H9 (cell line): Measurements from ENCODE around the gene NFE2L2. TPM values are rescaled to one million over a fixed set of nuclear protein-coding genes. Genes with fewer than 3 reads are reported as not detected.

Experiments used
- DNase-seq: peaks from one replicate; pipeline ENCODE4 v3.0.0-alpha.2; 2017
- H2AFZ ChIP-seq: one replicate; pipeline ENCODE4 v1.6.1; 2013; ENCODE audit warnings: mild to moderate bottlenecking, low read length, control low read depth, moderate library complexity
- H2AK5ac ChIP-seq: 2 replicates; pipeline ENCODE4 v1.6.1; 2013; ENCODE audit warnings: low read length, control low read depth, mixed read lengths; ENCODE audit not compliant: insufficient read length
- H2BK120ac ChIP-seq: one replicate; pipeline ENCODE4 v1.6.1; 2013; ENCODE audit warnings: low read depth, mild to moderate bottlenecking, low read length, control low read depth, inconsistent platforms; ENCODE audit not compliant: poor library complexity, severe bottlenecking
- H2BK12ac ChIP-seq: 2 replicates; pipeline ENCODE4 v1.6.1; 2013; ENCODE audit warnings: low read length, control low read depth, mixed read lengths, low read depth; ENCODE audit not compliant: insufficient read length
- H2BK15ac ChIP-seq: 2 replicates; pipeline ENCODE4 v1.6.1; 2013; ENCODE audit warnings: low read depth, low read length, control low read depth
- H2BK20ac ChIP-seq: one replicate; pipeline ENCODE4 v1.6.1; 2013; ENCODE audit warnings: low read depth, mild to moderate bottlenecking, low read length, control low read depth, inconsistent platforms; ENCODE audit not compliant: poor library complexity, severe bottlenecking
- H2BK5ac ChIP-seq: 2 replicates; pipeline ENCODE4 v1.6.1; 2013; ENCODE audit warnings: low read length, control low read depth, mixed read lengths; ENCODE audit not compliant: insufficient read length
- H3K14ac ChIP-seq: 2 replicates; pipeline ENCODE4 v1.6.1; 2013; ENCODE audit warnings: low read length, control low read depth; ENCODE audit not compliant: insufficient read depth
- H3K18ac ChIP-seq: 2 replicates; pipeline ENCODE4 v1.6.1; 2013; ENCODE audit warnings: low read depth, mild to moderate bottlenecking, mixed read lengths, low read length, control low read depth; ENCODE audit not compliant: insufficient read length
- H3K23ac ChIP-seq: 2 replicates; pipeline ENCODE4 v1.6.1; 2013; ENCODE audit warnings: low read length, control low read depth, mixed read lengths, low read depth; ENCODE audit not compliant: insufficient read length
- H3K23me2 ChIP-seq: 2 replicates; pipeline ENCODE4 v1.6.1; 2013; ENCODE audit warnings: low read depth, mild to moderate bottlenecking, mixed read lengths, low read length, control low read depth; ENCODE audit not compliant: insufficient read length, poor library complexity, severe bottlenecking
- H3K27ac ChIP-seq: 2 replicates; pipeline ENCODE4 v1.5.1; 2013; ENCODE audit warnings: low read length, control low read depth, mixed read lengths, low read depth; ENCODE audit not compliant: insufficient read length
- H3K27me3 ChIP-seq: 2 replicates; pipeline ENCODE4 v1.6.1; 2013; ENCODE audit warnings: low read length, control low read depth, inconsistent platforms; ENCODE audit not compliant: insufficient read depth
- H3K4ac ChIP-seq: 2 replicates; pipeline ENCODE4 v1.6.1; 2013; ENCODE audit warnings: low read depth, mild to moderate bottlenecking, control low read depth, inconsistent platforms, low read length, moderate library complexity
- H3K4me1 ChIP-seq: 2 replicates; pipeline ENCODE4 v1.6.1; 2013; ENCODE audit warnings: low read length, control low read depth, inconsistent platforms; ENCODE audit not compliant: insufficient read depth
- H3K4me2 ChIP-seq: 2 replicates; pipeline ENCODE4 v1.6.1; 2013; ENCODE audit warnings: low read length, control low read depth, mixed read lengths; ENCODE audit not compliant: insufficient read length, insufficient read depth
- H3K56ac ChIP-seq: 2 replicates; pipeline ENCODE4 v1.6.1; 2013; ENCODE audit warnings: low read depth, mild to moderate bottlenecking, mixed read lengths, low read length, control low read depth; ENCODE audit not compliant: insufficient read length
- H3K79me1 ChIP-seq: 2 replicates; pipeline ENCODE4 v1.6.1; 2013; ENCODE audit warnings: low read depth, mild to moderate bottlenecking, moderate library complexity, low read length, control low read depth, inconsistent platforms; ENCODE audit not compliant: insufficient read depth, poor library complexity, severe bottlenecking
- H3K79me2 ChIP-seq: 2 replicates; pipeline ENCODE4 v1.6.1; 2013; ENCODE audit warnings: low read length, control low read depth, inconsistent platforms; ENCODE audit not compliant: insufficient read depth
- H3K9ac ChIP-seq: 2 replicates; pipeline ENCODE4 v1.6.1; 2013; ENCODE audit warnings: low read length, control low read depth, mixed read lengths; ENCODE audit not compliant: insufficient read length; ENCODE audit errors: extremely low read depth
- H3K9me3 ChIP-seq: one replicate; pipeline ENCODE4 v1.6.1; 2013; ENCODE audit warnings: low read depth, low read length, inconsistent platforms; ENCODE audit not compliant: control insufficient read depth
- H3T11ph ChIP-seq: one replicate; pipeline ENCODE4 v1.6.1; 2013; ENCODE audit warnings: mild to moderate bottlenecking, low read length, control low read depth, inconsistent platforms
- H4K20me1 ChIP-seq: one replicate; pipeline ENCODE4 v1.6.1; 2013; ENCODE audit not compliant: control insufficient read depth, insufficient read length, insufficient read depth
- H4K5ac ChIP-seq: 2 replicates; pipeline ENCODE4 v1.6.1; 2013; ENCODE audit warnings: low read depth, mild to moderate bottlenecking, mixed read lengths, low read length, control low read depth; ENCODE audit not compliant: insufficient read length
- H4K8ac ChIP-seq: replicated peaks from 2 replicates; pipeline ENCODE4 v1.6.1; 2013; ENCODE audit warnings: low read length, control low read depth, mixed read lengths, low read depth; ENCODE audit not compliant: insufficient read length
- H4K91ac ChIP-seq: 2 replicates; pipeline ENCODE4 v1.6.1; 2013; ENCODE audit warnings: low read depth, mild to moderate bottlenecking, moderate library complexity, mixed read lengths, low read length, control low read depth; ENCODE audit not compliant: insufficient read length
- H3K27ac Mint-ChIP-seq, 3 experiments: 2 replicates in 2 of 3; 3 replicates in 1 of 3; pipeline ENCODE4 v1.8.0; 2020 to 2021; ENCODE audit warnings: mixed read lengths in 3 of 3, mild to moderate bottlenecking in 1 of 3, moderate library complexity in 1 of 3
- H3K27me3 Mint-ChIP-seq: 2 replicates; pipeline ENCODE4 v1.8.0; 2021; ENCODE audit warnings: low read depth, mild to moderate bottlenecking, moderate library complexity, mixed read lengths
- H3K36me3 Mint-ChIP-seq, 3 experiments: 2 replicates in 2 of 3; 3 replicates in 1 of 3; pipeline ENCODE4 v1.8.0; 2020 to 2021; ENCODE audit warnings: low read depth in 3 of 3, mixed read lengths in 3 of 3; ENCODE audit not compliant: insufficient read depth in 1 of 3
- H3K4me1 Mint-ChIP-seq, 2 experiments: 2 replicates each; pipeline ENCODE4 v1.8.0; 2020; ENCODE audit warnings: mixed read lengths in 2 of 2
- H3K4me3 Mint-ChIP-seq, 2 experiments: 2 replicates in 1 of 2; 3 replicates in 1 of 2; pipeline ENCODE4 v1.8.0; 2020 to 2021; ENCODE audit warnings: mild to moderate bottlenecking in 2 of 2, mixed read lengths in 2 of 2, moderate library complexity in 1 of 2
- H3K9me3 Mint-ChIP-seq, 2 experiments: 2 replicates in 1 of 2; 3 replicates in 1 of 2; pipeline ENCODE4 v1.8.0; 2020; ENCODE audit warnings: mild to moderate bottlenecking in 2 of 2, mixed read lengths in 2 of 2, moderate library complexity in 1 of 2
- CTCF ChIP-seq: fragments of 200-600 bp; sonication (generic); conservative IDR thresholded peaks from 3 replicates; pipeline ENCODE4 v1.8.0; 2021; ENCODE audit warnings: antibody characterized with exemption, mild to moderate bottlenecking
- WGBS: extraction: QIAGEN DNeasy Blood & Tissue Kit; methylation state at CpG from one replicate; pipeline ENCODE4 v1.1.7; 2013; ENCODE audit warnings: missing lambda C conversion rate, low lambda C conversion rate, mixed read lengths; ENCODE audit not compliant: insufficient read length; ENCODE audit errors: extremely low coverage; 5-methylcytosine and 5-hydroxymethylcytosine counted together
- total RNA-seq: library from RNA; stranded (reverse); gene quantifications from 2 replicates; pipeline ENCODE4 v1.2.1, GENCODE V29; 2021

Gene NFE2L2
- total RNA-seq, 1 experiment from 2014 or later, result 42.5 TPM

- no peak overlapping the region for H2AFZ ChIP-seq
- no peak overlapping the region for H4K8ac ChIP-seq
- no peak overlapping the region for H2BK15ac ChIP-seq
- Mint-ChIP-seq H3K36me3 (peaks cover 2 to 4% (median 3%) of the 10 kb centered on the region in 3 experiments), H3K4me3 (no peak overlapping the region), H3K27me3 (no peaks in the 10 kb centered on the region), H3K9me3 (no peaks in the 10 kb centered on the region), H3K27ac (no peak overlapping the region), H3K4me1 (peaks cover 47 to 57% of the 10 kb centered on the region in 2 experiments)
- no peak overlapping the region for H2AK5ac ChIP-seq
- no peak overlapping the region for H3K56ac ChIP-seq
- no peaks in the 10 kb centered on the region for H3K23me2 ChIP-seq
- H3T11ph ChIP-seq, result no peak overlapping the region
- H3K27me3 ChIP-seq, result no peaks in the 10 kb centered on the region
- H3K79me1 ChIP-seq, result peaks cover 12% of the 10 kb centered on the region
- no peak overlapping the region for H2BK12ac ChIP-seq
- H3K18ac ChIP-seq, result no peak overlapping the region
- no peak overlapping the region for H4K5ac ChIP-seq
- no peak overlapping the region; the same call in 1 of the 2 replicates for H3K14ac ChIP-seq
- TF ChIP-seq CTCF, result no peak
- no peaks in the 10 kb centered on the region for H4K20me1 ChIP-seq
- no peak overlapping the region for H3K23ac ChIP-seq
- H3K4me1 ChIP-seq, result peaks cover 2% of the 10 kb centered on the region; the same call in 1 of the 2 replicates
- no peak overlapping the region for H3K27ac ChIP-seq
- H4K91ac ChIP-seq, result no peak overlapping the region
- no peak overlapping the region for H2BK5ac ChIP-seq
- H3K9ac ChIP-seq, result no peak overlapping the region
- H3K4ac ChIP-seq, result no peak overlapping the region
- no CpG with 5 or more reads among the region's 5 CpGs for WGBS
- no peak overlapping the region for H3K4me2 ChIP-seq
- H3K9me3 ChIP-seq, result no peaks in the 10 kb centered on the region
- peaks cover 41% of the 10 kb centered on the region for H3K79me2 ChIP-seq
- DNase-seq, result no peak
- no peak overlapping the region for H2BK20ac ChIP-seq
- H2BK120ac ChIP-seq, result no peak overlapping the region
Observed at GRCh38 chr2:177250461-177250860, 14.1 kb downstream of the NFE2L2 start.
